Tibial artery (tissue), 4 donors: ENCODE results near the gene EFCAB6.

Source experiments
- DNase-seq, 2 donors: peaks; one replicate each; pipeline ENCODE4 v3.0.0-alpha.2; 2019
- H3K27ac ChIP-seq, 2 donors: fragments of 200-600 bp; sonication (generic) in 1 of 2; 1 replicate in 1 of 2; 2 replicates in 1 of 2; pipeline ENCODE4 v1.5.1; 2018 to 2019; ENCODE audit warnings: mild to moderate bottlenecking in 1 of 2
- H3K27me3 ChIP-seq, 2 donors: fragments of 200-600 bp; sonication (generic) in 1 of 2; one replicate each; pipeline versions ENCODE4 v1.5.1 to v1.6.0; 2016 to 2019
- H3K36me3 ChIP-seq, 3 donors: fragments of 200-600 bp; sonication (generic) in 2 of 3; one replicate each; pipeline ENCODE4 v1.5.1; 2016 to 2019; ENCODE audit warnings: mild to moderate bottlenecking in 2 of 3
- H3K4me1 ChIP-seq, 4 donors: fragments of 200-600 bp; sonication (generic) in 2 of 4; 1 replicate in 3 of 4; 2 replicates in 1 of 4; pipeline ENCODE4 v1.5.1; 2016 to 2019
- H3K4me3 ChIP-seq, 2 donors: fragments of 200-600 bp; sonication (generic) in 1 of 2; 1 replicate in 1 of 2; 2 replicates in 1 of 2; pipeline ENCODE4 v1.5.1; 2018 to 2019; ENCODE audit warnings: mild to moderate bottlenecking in 2 of 2
- H3K9me3 ChIP-seq, 3 donors: fragments of 200-600 bp; sonication (generic) in 1 of 3; one replicate each; pipeline ENCODE4 v1.5.1; 2016 to 2019
- CTCF ChIP-seq, 2 experiments: fragments of 200-600 bp in 1 of 2; fragments of 450-650 bp in 1 of 2; IDR thresholded peaks; one replicate each; pipeline ENCODE4 v1.5.1; 2017 to 2019; ENCODE audit warnings: antibody characterized with exemption in 2 of 2, mild to moderate bottlenecking in 1 of 2, moderate library complexity in 1 of 2
- intact Hi-C: fragments of 100-400 bp; cut with DNase I; formaldehyde crosslinking; loops from one replicate; pipeline ENCODE4 v1.15.0; 2023; ENCODE audit warnings: low total_unique reads

The EFCAB6 gene

GRCh38 chr22:43754176-43754575 is 57.9 kb downstream of the EFCAB6 start:
- no peak overlapping the region for H3K27ac ChIP-seq
- TF ChIP-seq CTCF (IDR thresholded peaks at IDR 0.05), result no peak
- no peak overlapping the region for H3K4me3 ChIP-seq
- H3K27me3 ChIP-seq, result no peaks in the 10 kb centered on the region
- no peak for DNase-seq
- no peaks in the 10 kb centered on the region for H3K9me3 ChIP-seq
- H3K4me1 ChIP-seq, result no peaks in the 10 kb centered on the region
- H3K36me3 ChIP-seq, result no peaks in the 10 kb centered on the region
- intact Hi-C loops, result no loop called here

- Histone ChIP-seq H3K9me3 (no peaks in the 10 kb centered on the region), H3K36me3 (no peaks in the 10 kb centered on the region), H3K27ac (no peak overlapping the region), H3K27me3 (no peaks in the 10 kb centered on the region), H3K4me1 (no peaks in the 10 kb centered on the region), H3K4me3 (no peak overlapping the region)
- DNase-seq, result no peak
- intact Hi-C loops, result no loop called here
- TF ChIP-seq CTCF (IDR thresholded peaks at IDR 0.05), result no peak
Observed at GRCh38 chr22:43753688-43754087, 58.4 kb downstream of the EFCAB6 start.

- Histone ChIP-seq H3K27me3 (no peaks in the 10 kb centered on the region), H3K36me3 (no peaks in the 10 kb centered on the region), H3K4me3 (no peak overlapping the region), H3K4me1 (no peaks in the 10 kb centered on the region), H3K27ac (no peak overlapping the region), H3K9me3 (no peaks in the 10 kb centered on the region)
- intact Hi-C loops, result no loop called here
- no peak for TF ChIP-seq CTCF (IDR thresholded peaks at IDR 0.05)
- DNase-seq, result no peak
Observed at GRCh38 chr22:43750751-43751150, 61.4 kb downstream of the EFCAB6 start.

GRCh38 chr22:43749473-43749872 is 62.6 kb downstream of the EFCAB6 start:
- no peaks in the 10 kb centered on the region for H3K9me3 ChIP-seq
- no peak for TF ChIP-seq CTCF (IDR thresholded peaks at IDR 0.05)
- no peak for DNase-seq
- no peak overlapping the region for H3K27ac ChIP-seq
- no peaks in the 10 kb centered on the region for H3K4me1 ChIP-seq
- no peak overlapping the region for H3K4me3 ChIP-seq
- intact Hi-C loops, result no loop called here
- no peaks in the 10 kb centered on the region for H3K27me3 ChIP-seq
- H3K36me3 ChIP-seq, result no peaks in the 10 kb centered on the region

GRCh38 chr22:43747877-43748276 is 64.2 kb downstream of the EFCAB6 start:
- Histone ChIP-seq H3K4me1 (no peaks in the 10 kb centered on the region), H3K4me3 (no peak overlapping the region), H3K9me3 (no peaks in the 10 kb centered on the region), H3K36me3 (no peaks in the 10 kb centered on the region), H3K27me3 (no peaks in the 10 kb centered on the region), H3K27ac (no peak overlapping the region)
- no peak for TF ChIP-seq CTCF (IDR thresholded peaks at IDR 0.05)
- DNase-seq, result no peak
- intact Hi-C loops, result no loop called here

GRCh38 chr22:43747058-43747457 is 65.0 kb downstream of the EFCAB6 start:
- H3K4me3 ChIP-seq, result no peak overlapping the region
- no peaks in the 10 kb centered on the region for H3K36me3 ChIP-seq
- no peak for DNase-seq
- H3K4me1 ChIP-seq, result no peaks in the 10 kb centered on the region
- intact Hi-C loops, result no loop called here
- no peaks in the 10 kb centered on the region for H3K9me3 ChIP-seq
- TF ChIP-seq CTCF (IDR thresholded peaks at IDR 0.05), result no peak
- peaks cover 0 to 2% of the 10 kb centered on the region in 2 donors for H3K27me3 ChIP-seq
- H3K27ac ChIP-seq, result no peak overlapping the region
